ENCODE measurements around the gene CD68. TPM values are rescaled to one million over a fixed set of nuclear protein-coding genes. Genes with fewer than 3 reads are reported as not detected.
"Not testable (repeated sequence)": the region's sequence is repeated elsewhere in the genome, so short reads cannot be mapped to it uniquely, and the experiment has no call there.

Gene CD68
- total RNA-seq, 1 experiment from 2014 or later = 51.6 TPM

GRCh38 chr17:7623661-7624060 lies 44.2 kb downstream of the CD68 start:
- Histone ChIP-seq H3K4me3 (ENCODE audit: low read depth in 2 of 2, low read length in 2 of 2) (no peak overlapping the region), H3K9me3 (ENCODE audit: control insufficient read depth, insufficient read depth, low read depth, low read length) (no peaks in the 10 kb centered on the region), H3K36me3 (ENCODE audit: control insufficient read depth, insufficient read depth, low read length) (no peaks in the 10 kb centered on the region), H3K27me3 (ENCODE audit: control insufficient read depth, insufficient read depth, low read length) (no peaks in the 10 kb centered on the region), H3K4me1 (ENCODE audit: control insufficient read depth, insufficient read depth, low read length) (peaks cover 7% of the 10 kb centered on the region), H3K27ac (ENCODE audit: low read length) (no peak overlapping the region)
- DNase-seq (ENCODE audit: low read depth, low spot score) (no peak), ATAC-seq (no peak)
- ChIA-PET CTCF (no interaction called here), POLR2A (no interaction called here)
- in situ Hi-C loops (cut with HindIII; ENCODE audit: low pct_unique_long_range_greater_than_20kb, low sequenced_read_pairs) = no loop called here
- intact Hi-C loops (cut with micrococcal nuclease; ENCODE audit: unreplicated experiment) = no loop called here
- TF ChIP-seq TCF7L2 (IDR thresholded peaks at IDR 0.05; ENCODE audit: low read depth, low read length) (no peak), SIN3A (IDR thresholded peaks at IDR 0.05; ENCODE audit: borderline replicate concordance, insufficient read depth, low read depth, low read length) (no peak), REST (IDR thresholded peaks at IDR 0.05; ENCODE audit: insufficient read depth in 1 of 2, low read depth in 2 of 2, low read length in 1 of 2) (no peak), POLR2AphosphoS5 (IDR thresholded peaks at IDR 0.05; ENCODE audit: low read depth, low read length) (no peak), CTCF (IDR thresholded peaks at IDR 0.05) (no peak)
- no TSS peak for BruUV-seq (replicated peaks)

- POLR2A ChIA-PET; intact Hi-C loops (cut with micrococcal nuclease; ENCODE audit: unreplicated experiment); in situ Hi-C loops (cut with HindIII; ENCODE audit: low pct_unique_long_range_greater_than_20kb, low sequenced_read_pairs); H3K27ac ChIP-seq (ENCODE audit: low read length); H3K27me3 ChIP-seq (ENCODE audit: control insufficient read depth, insufficient read depth, low read length); BruUV-seq (replicated peaks); H3K4me1 ChIP-seq (ENCODE audit: control insufficient read depth, insufficient read depth, low read length); ATAC-seq; CTCF ChIA-PET; H3K4me3 ChIP-seq (ENCODE audit: low read depth in 2 of 2, low read length in 2 of 2); DNase-seq (ENCODE audit: low read depth, low spot score); H3K9me3 ChIP-seq (ENCODE audit: control insufficient read depth, insufficient read depth, low read depth, low read length); H3K36me3 ChIP-seq (ENCODE audit: control insufficient read depth, insufficient read depth, low read length): not testable (repeated sequence)
Observed at GRCh38 chr17:7625749-7626148, 46.3 kb downstream of the CD68 start.

GRCh38 chr17:7626307-7626706 lies 46.9 kb downstream of the CD68 start:
- TSS peak; percentile 99 for BruUV-seq (replicated peaks)
- no peak for ATAC-seq
- in situ Hi-C loops (cut with HindIII; ENCODE audit: low pct_unique_long_range_greater_than_20kb, low sequenced_read_pairs) = no loop called here
- POLR2A ChIA-PET = no interaction called here
- no peak for DNase-seq (ENCODE audit: low read depth, low spot score)
- Histone ChIP-seq H3K27me3 (ENCODE audit: control insufficient read depth, insufficient read depth, low read length) (no peaks in the 10 kb centered on the region), H3K4me1 (ENCODE audit: control insufficient read depth, insufficient read depth, low read length) (peaks cover 7% of the 10 kb centered on the region), H3K27ac (ENCODE audit: low read length) (peak overlapping the region; percentile 86; the same call in 1 of the 2 replicates), H3K4me3 (ENCODE audit: low read depth in 2 of 2, low read length in 2 of 2) (peak overlapping the region; percentile 68 to 71), H3K9me3 (ENCODE audit: control insufficient read depth, insufficient read depth, low read depth, low read length) (no peaks in the 10 kb centered on the region), H3K36me3 (ENCODE audit: control insufficient read depth, insufficient read depth, low read length) (no peaks in the 10 kb centered on the region)
- CTCF ChIA-PET = no interaction called here
- intact Hi-C loops (cut with micrococcal nuclease; ENCODE audit: unreplicated experiment) = no loop called here
- TF ChIP-seq SIN3A (IDR thresholded peaks at IDR 0.05; ENCODE audit: borderline replicate concordance, insufficient read depth, low read depth, low read length) (no peak), TCF7L2 (IDR thresholded peaks at IDR 0.05; ENCODE audit: low read depth, low read length) (no peak), POLR2AphosphoS5 (IDR thresholded peaks at IDR 0.05; ENCODE audit: low read depth, low read length) (no peak), REST (IDR thresholded peaks at IDR 0.05; ENCODE audit: insufficient read depth in 1 of 2, low read depth in 2 of 2, low read length in 1 of 2) (no peak), CTCF (IDR thresholded peaks at IDR 0.05) (no peak)

Data from Panc1 (cell line).